GM18867 (cell line): Measurements from ENCODE around the gene CDK8.

Experiments used
- ATAC-seq: cut with Tn5 transposase; IDR thresholded peaks from one replicate; pipeline ENCODE4 v1.9.1; 2021; ENCODE audit warnings: mild to moderate bottlenecking, moderate library complexity; ENCODE audit not compliant: unreplicated experiment

The CDK8 gene

GRCh38 chr13:26379831-26380230 lies 125.9 kb downstream of the CDK8 start:
- ATAC-seq, result no peak

DNA sequence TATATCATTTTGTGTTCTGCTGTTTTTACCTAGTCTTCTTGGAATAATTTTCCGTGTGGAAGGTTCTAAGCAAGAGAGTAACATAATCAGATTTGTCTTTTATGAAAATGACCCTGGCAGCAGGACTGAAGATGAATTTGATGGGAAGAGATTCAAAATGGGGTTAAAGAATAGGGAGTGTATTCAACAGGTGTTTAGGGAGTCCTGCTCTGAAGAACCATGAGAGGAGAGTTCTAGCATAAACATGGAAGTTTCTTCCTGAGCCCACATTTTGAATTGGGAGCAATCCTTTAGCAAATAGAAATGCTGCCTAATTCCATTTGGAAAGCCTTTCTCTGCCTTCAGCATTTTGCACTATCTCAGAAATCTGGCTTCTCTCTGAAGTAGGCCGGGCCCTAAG lies 127.0 kb downstream of the CDK8 start:
- ATAC-seq, result no peak

DNA sequence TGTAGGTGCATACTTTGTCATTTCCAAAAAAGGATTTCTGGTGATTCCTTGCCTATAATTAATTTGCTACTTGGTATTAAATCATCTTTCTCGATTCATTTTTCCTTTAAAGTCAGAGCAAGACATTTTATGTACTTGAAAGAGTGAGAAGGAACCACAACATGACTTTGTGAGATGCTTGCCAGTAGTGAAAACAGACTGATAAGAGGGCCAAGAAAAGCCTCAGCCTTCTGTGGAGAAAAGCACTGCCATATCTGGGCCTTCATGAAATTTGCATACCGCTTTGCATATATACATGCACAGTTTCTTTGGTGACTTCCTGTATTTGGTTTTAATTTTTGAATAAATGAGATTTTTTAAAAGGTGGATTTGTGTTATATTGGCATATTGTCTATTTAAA lies 128.4 kb downstream of the CDK8 start:
- no peak for ATAC-seq

GRCh38 chr13:26382835-26383234 lies 128.9 kb downstream of the CDK8 start:
- no peak for ATAC-seq

- no peak for ATAC-seq
Observed at GRCh38 chr13:26384587-26384986, 130.7 kb downstream of the CDK8 start.

DNA sequence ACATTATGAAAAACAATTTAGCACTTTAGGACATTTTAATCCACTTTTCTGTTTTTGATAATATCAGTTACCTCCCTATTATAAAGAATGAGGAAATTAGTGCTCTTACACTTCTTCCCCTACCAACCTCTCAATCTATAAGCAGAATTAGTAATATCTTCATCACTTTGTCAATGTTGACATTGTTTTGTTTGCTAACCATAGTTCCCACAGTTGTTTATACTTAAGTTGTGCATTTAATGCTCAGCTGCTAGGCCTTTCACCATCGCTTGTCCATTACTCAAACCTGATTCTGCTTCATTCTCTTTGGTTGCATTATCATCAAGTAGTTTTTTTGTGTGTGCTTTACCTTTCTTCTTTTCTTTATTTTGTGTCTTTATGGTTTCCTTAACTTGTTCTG lies 132.1 kb downstream of the CDK8 start:
- no peak for ATAC-seq

DNA sequence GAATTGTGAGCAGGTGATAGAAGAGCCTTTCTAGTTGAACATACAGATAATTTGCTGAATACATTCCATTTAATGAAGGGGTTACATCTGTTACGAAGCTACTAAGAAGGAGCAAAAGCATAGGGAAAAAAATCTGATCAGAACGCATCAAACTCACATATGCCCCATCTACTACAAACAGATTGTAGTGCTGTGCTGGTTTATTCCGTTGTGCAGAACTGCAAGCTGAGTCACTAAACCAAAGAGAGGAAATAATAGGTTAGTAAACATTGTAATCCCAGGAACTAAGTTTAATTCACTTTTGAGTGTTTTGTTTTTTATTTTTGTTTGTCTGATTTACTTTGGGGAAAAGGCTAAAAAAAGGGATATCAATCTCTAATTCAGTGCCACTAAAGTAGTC lies 136.3 kb downstream of the CDK8 start:
- ATAC-seq, result no peak

DNA sequence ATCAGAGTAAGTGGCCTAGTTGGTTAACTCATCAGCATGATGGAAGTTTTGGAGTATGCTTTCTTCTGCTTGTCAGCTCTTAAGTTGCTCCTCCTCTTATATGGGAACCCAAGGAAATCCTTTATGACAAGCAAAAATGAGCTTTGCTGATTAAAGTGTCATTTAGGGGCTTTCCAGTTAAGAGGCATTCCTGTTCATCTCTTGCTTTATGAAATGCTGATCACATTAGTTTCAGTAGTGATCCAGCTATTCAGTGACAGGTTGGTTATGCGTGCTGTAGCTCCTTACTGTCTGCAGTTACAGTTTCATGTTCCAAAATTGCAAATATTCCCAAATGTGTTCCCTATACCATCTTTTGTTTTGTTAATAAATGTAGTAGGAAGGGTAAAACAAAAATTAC lies 146.6 kb downstream of the CDK8 start:
- ATAC-seq, result no peak

- ATAC-seq, result no peak
Observed at GRCh38 chr13:26401069-26401468, 147.1 kb downstream of the CDK8 start.

- ATAC-seq, result no peak
Observed at GRCh38 chr13:26401578-26402021, 147.7 kb downstream of the CDK8 start.

GRCh38 chr13:26406791-26407190 lies 152.9 kb downstream of the CDK8 start:
- no peak for ATAC-seq

- ATAC-seq, result no peak
Observed at GRCh38 chr13:26411206-26411605, 157.3 kb downstream of the CDK8 start.

- ATAC-seq, result no peak
Observed at GRCh38 chr13:26412263-26412662, 158.3 kb downstream of the CDK8 start.

DNA sequence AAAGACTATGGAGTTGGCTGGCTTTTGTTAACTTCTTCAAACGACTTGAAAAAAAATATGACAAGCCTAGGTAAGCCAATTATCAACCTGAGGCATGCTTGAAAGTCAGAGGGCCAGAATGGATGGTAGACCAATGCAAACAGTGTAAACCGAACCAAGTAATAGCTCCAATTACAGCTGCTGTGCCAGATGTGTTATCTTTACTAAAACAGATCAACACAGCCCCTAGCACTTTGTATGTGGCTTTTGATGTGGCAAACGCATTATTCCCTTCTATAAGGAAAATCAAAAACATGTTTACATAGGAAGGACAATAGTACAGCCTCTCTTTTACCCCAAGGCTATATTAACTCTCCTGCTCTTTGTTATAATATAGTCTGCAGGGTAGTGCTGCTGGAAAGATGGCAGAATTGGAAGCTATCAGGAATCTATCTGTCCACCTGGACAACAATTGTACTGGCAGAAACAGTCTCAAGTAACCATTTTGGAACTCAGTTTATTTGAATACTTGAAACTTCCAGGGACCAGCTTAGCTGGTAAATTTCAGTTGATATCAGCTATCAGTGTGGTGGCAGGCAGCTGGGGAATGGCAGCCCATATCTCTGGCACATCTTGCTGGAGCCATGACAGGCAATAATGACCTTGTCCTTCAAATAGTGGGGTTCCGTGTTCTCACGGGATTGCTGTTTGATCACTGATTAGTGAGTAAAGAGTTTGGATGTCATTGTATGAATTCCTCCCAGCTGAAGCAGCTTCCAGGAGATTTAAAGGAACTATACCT lies 159.2 kb downstream of the CDK8 start:
- no peak for ATAC-seq

- no peak for ATAC-seq
Observed at GRCh38 chr13:26420282-26420960, 166.5 kb downstream of the CDK8 start.

- no peak for ATAC-seq
Observed at GRCh38 chr13:26422036-26422435, 168.1 kb downstream of the CDK8 start.

DNA sequence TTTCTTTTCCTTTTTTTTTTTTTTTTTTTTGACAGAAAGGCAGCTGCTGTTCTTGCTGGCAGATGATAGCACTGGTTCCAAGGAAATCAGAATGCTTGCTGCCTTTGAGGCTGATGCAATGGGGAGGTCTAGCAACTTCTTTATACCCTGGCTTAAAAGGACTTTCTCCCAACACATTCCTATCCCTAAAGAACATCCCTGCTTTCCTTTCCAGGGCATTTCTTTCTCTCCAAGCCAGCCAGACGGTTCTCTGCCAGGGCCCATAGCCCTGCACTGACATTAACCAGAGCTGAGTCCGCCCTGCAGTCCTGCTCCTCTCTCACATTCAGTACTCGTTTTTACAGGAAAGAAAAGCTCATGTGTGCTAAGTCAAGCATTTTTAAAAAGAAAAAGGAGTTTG lies 169.7 kb downstream of the CDK8 start:
- ATAC-seq, result no peak

DNA sequence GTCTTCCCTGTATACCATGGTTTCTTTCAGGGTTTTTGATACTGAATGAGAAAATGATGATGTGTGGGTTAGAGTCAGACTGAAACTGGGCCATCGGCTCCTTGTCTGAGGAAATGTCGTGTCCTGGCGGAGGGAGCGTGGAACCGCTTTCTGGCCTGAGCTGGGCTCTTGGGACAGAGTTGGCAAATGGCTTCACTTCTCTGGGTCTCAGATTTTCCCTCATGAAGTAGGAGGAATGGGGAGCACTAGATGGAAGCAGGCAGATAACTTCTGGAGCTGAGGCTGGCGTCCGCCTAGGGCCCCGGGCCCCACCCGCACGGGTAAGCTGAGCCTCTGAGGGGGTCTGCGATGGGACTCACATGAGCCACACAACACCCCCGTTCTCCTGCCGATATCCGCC lies 170.3 kb downstream of the CDK8 start:
- no peak for ATAC-seq

GRCh38 chr13:26425443-26426358 lies 171.8 kb downstream of the CDK8 start:
- no peak for ATAC-seq

DNA sequence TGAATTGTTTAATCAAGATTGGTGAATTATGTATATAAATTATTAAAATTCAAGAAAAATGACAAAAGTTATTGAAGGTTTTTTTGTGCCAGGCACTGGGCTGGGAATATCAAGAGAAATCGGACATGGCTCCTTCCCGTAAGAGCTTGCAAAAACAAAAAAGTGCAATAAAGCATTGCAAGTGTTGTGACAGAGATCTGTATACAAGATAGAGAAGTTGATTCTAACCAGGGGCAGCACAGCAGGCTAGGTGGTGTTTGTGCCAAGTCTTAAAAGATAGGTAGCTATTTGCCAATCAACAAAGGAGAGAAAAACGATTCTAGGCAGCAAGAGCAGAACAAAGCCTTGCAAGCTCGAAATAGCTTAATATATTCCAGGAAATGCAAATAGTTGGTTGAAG lies 179.8 kb downstream of the CDK8 start:
- ATAC-seq, result no peak

- ATAC-seq, result no peak
Observed at GRCh38 chr13:26435171-26435570, 181.2 kb downstream of the CDK8 start.
